IMR-90 (cell line): Measurements from ENCODE around the gene SURF6. TPM values are rescaled to one million over a fixed set of nuclear protein-coding genes. Genes with fewer than 3 reads are reported as not detected.

ENCODE experiments used
- ATAC-seq: fragments of 200-7000 bp; cut with Tn5 transposase; 2 replicates; pipeline ENCODE4 v1.9.1; 2020; ENCODE audit warnings: low read depth, mild to moderate bottlenecking, moderate library complexity
- BruUV-seq: library from RNA; stranded (reverse); fragments of 400-500 nt; replicated peaks from 2 replicates; lab custom pipeline; 2021; lab: Mats Ljungman, UMichigan
- CTCF ChIA-PET: fragments of 300-600 bp; formaldehyde crosslinking; extraction: SDS; loops from one replicate; lab custom pipeline; 2021; ENCODE audit warnings: antibody characterized with exemption; lab: Yijun Ruan, JAX
- POLR2A ChIA-PET: fragments of 300-600 bp; sonication (Branson Sonifier 250); formaldehyde crosslinking; loops from one replicate; lab custom pipeline; 2022; ENCODE audit warnings: antibody characterized with exemption; ENCODE audit not compliant: unreplicated experiment; lab: Charles Lee
- DNase-seq: peaks from one replicate; pipeline ENCODE4 v3.0.0; 2013
- H2AFZ ChIP-seq: replicated peaks from 2 replicates; pipeline ENCODE3; 2013; ENCODE audit warnings: low read length, mild to moderate bottlenecking; ENCODE audit not compliant: poor library complexity
- H2AK5ac ChIP-seq: 2 replicates; pipeline ENCODE4 v1.6.1; 2013; ENCODE audit warnings: low read depth, low read length, inconsistent platforms
- H2AK9ac ChIP-seq: replicated peaks from 2 replicates; pipeline ENCODE3; 2013; ENCODE audit warnings: mild to moderate bottlenecking, low read depth, low read length, moderate library complexity; ENCODE audit not compliant: poor library complexity
- H2BK120ac ChIP-seq: 2 replicates; pipeline ENCODE4 v1.6.1; 2013; ENCODE audit warnings: low read depth, low read length, inconsistent platforms
- H2BK15ac ChIP-seq: 3 replicates; pipeline ENCODE4 v1.6.1; 2013; ENCODE audit warnings: low read depth, low read length, inconsistent platforms
- H2BK20ac ChIP-seq: 2 replicates; pipeline ENCODE4 v1.6.1; 2013; ENCODE audit warnings: low read depth, mild to moderate bottlenecking, inconsistent platforms, low read length, moderate library complexity
- H2BK5ac ChIP-seq: 2 replicates; pipeline ENCODE4 v1.6.1; 2013; ENCODE audit warnings: mild to moderate bottlenecking, low read depth, low read length, inconsistent platforms; ENCODE audit not compliant: poor library complexity, severe bottlenecking
- H3K14ac ChIP-seq: replicated peaks from 2 replicates; pipeline ENCODE4 v1.6.1; 2013; ENCODE audit warnings: low read depth, low read length, inconsistent platforms
- H3K18ac ChIP-seq: 2 replicates; pipeline ENCODE4 v1.6.1; 2013; ENCODE audit warnings: low read depth, low read length, control low read depth
- H3K23ac ChIP-seq: 2 replicates; pipeline ENCODE4 v1.6.1; 2013; ENCODE audit warnings: low read depth, low read length, inconsistent platforms
- H3K27ac ChIP-seq: 2 replicates; pipeline ENCODE4 v1.5.1; 2013; ENCODE audit warnings: mild to moderate bottlenecking, control low read depth, low read length; ENCODE audit not compliant: insufficient read depth
- H3K27me3 ChIP-seq: 2 replicates; pipeline ENCODE4 v1.6.1; 2013; ENCODE audit warnings: low read length; ENCODE audit not compliant: control insufficient read depth, insufficient read depth
- H3K36me3 ChIP-seq: 2 replicates; pipeline ENCODE4 v1.6.1; 2013; ENCODE audit warnings: low read length, mixed read lengths; ENCODE audit not compliant: control insufficient read depth, insufficient read depth
- H3K4ac ChIP-seq: 2 replicates; pipeline ENCODE4 v1.6.1; 2013; ENCODE audit warnings: low read depth, low read length, inconsistent platforms
- H3K4me1 ChIP-seq: 2 replicates; pipeline ENCODE4 v1.6.1; 2013; ENCODE audit warnings: low read length, mixed read lengths; ENCODE audit not compliant: control insufficient read depth, insufficient read depth
- H3K4me2 ChIP-seq: 2 replicates; pipeline ENCODE4 v1.6.1; 2013; ENCODE audit warnings: low read depth, mild to moderate bottlenecking, control low read depth, low read length, moderate library complexity
- H3K4me3 ChIP-seq: 2 replicates; pipeline ENCODE4 v1.5.1; 2013; ENCODE audit warnings: low read depth, mild to moderate bottlenecking, control low read depth, low read length, moderate library complexity; ENCODE audit not compliant: insufficient read depth
- H3K56ac ChIP-seq: 2 replicates; pipeline ENCODE4 v1.6.1; 2013; ENCODE audit warnings: low read length, inconsistent platforms; ENCODE audit not compliant: insufficient read depth; ENCODE audit errors: extremely low read depth
- H3K79me1 ChIP-seq, 2 experiments: 2 replicates each; pipeline ENCODE4 v1.6.1; 2013; ENCODE audit warnings: low read length in 2 of 2, inconsistent platforms in 1 of 2, low read depth in 1 of 2
- H3K9ac ChIP-seq: 2 replicates; pipeline ENCODE4 v1.6.1; 2013; ENCODE audit warnings: low read depth, low read length, control low read depth
- H3K9me1 ChIP-seq: 2 replicates; pipeline ENCODE4 v1.6.1; 2013; ENCODE audit warnings: low read length, inconsistent platforms; ENCODE audit not compliant: insufficient read depth
- H3K9me3 ChIP-seq: 2 replicates; pipeline ENCODE4 v1.6.1; 2013; ENCODE audit warnings: low read length; ENCODE audit not compliant: control insufficient read depth, insufficient read depth
- H4K20me1 ChIP-seq: 2 replicates; pipeline ENCODE4 v1.6.1; 2013; ENCODE audit warnings: low read length, inconsistent platforms; ENCODE audit not compliant: insufficient read depth
- H4K5ac ChIP-seq: 2 replicates; pipeline ENCODE4 v1.6.1; 2013; ENCODE audit warnings: mild to moderate bottlenecking, low read depth, low read length, control low read depth
- H4K8ac ChIP-seq, 2 experiments: 2 replicates each; pipeline ENCODE4 v1.6.1; 2013; ENCODE audit warnings: low read depth in 2 of 2, low read length in 2 of 2, control low read depth in 1 of 2, inconsistent platforms in 1 of 2
- H4K91ac ChIP-seq: 2 replicates; pipeline ENCODE4 v1.6.1; 2013; ENCODE audit warnings: low read depth, low read length, inconsistent platforms; ENCODE audit not compliant: insufficient read depth
- CEBPB ChIP-seq: IDR thresholded peaks from 2 replicates; pipeline ENCODE4 v1.6.1; 2012; ENCODE audit warnings: low read depth, low read length, improper control_type of control experiment
- FOS ChIP-seq: fragments of 150-350 bp; IDR thresholded peaks from 2 replicates; pipeline ENCODE4 v1.6.1; 2016; ENCODE audit warnings: low read depth, low read length
- MAFK ChIP-seq: IDR thresholded peaks from 2 replicates; pipeline ENCODE4 v1.6.1; 2012; ENCODE audit warnings: low read depth, low read length, improper control_type of control experiment
- MAZ ChIP-seq: IDR thresholded peaks from 2 replicates; pipeline ENCODE4 v1.6.1; 2012; ENCODE audit warnings: low read depth, mild to moderate bottlenecking, low read length, improper control_type of control experiment, moderate library complexity, borderline replicate concordance
- RAD21 ChIP-seq: IDR thresholded peaks from 2 replicates; pipeline ENCODE4 v1.6.1; 2012; ENCODE audit warnings: low read length, improper control_type of control experiment
- RCOR1 ChIP-seq: IDR thresholded peaks from 2 replicates; pipeline ENCODE4 v1.6.1; 2012; ENCODE audit warnings: mild to moderate bottlenecking, low read length, improper control_type of control experiment; ENCODE audit not compliant: insufficient replicate concordance
- SMC3 ChIP-seq: fragments of 150-350 bp; IDR thresholded peaks from 2 replicates; pipeline ENCODE4 v1.6.1; 2016; ENCODE audit warnings: low read depth, mild to moderate bottlenecking, antibody characterized with exemption, low read length, moderate library complexity
- WGBS, 2 experiments: methylation state at CpG; one replicate each; pipeline versions ENCODE4 v1.1.5 to v1.1.7; 2013; ENCODE audit warnings: missing lambda C conversion rate in 2 of 2; ENCODE audit not compliant: insufficient read length in 1 of 2; ENCODE audit errors: extremely low coverage in 2 of 2; 5-methylcytosine and 5-hydroxymethylcytosine counted together
- dilution Hi-C: fragments of 300-500 bp; cut with HindIII; formaldehyde crosslinking; loops from one replicate; pipeline ENCODE4 v1.14.3; 2018; ENCODE audit warnings: low sequenced_read_pairs; ENCODE audit not compliant: unreplicated experiment
- in situ Hi-C: fragments of 300-500 bp; cut with MboI; formaldehyde crosslinking; loops from 3 replicates; pipeline ENCODE4 v1.14.3; 2019; ENCODE audit warnings: low sequenced_read_pairs, inconsistent platforms, mixed read lengths
- intact Hi-C: fragments of 100-400 bp; cut with micrococcal nuclease; formaldehyde crosslinking; loops from 2 replicates; pipeline ENCODE4 v1.10.0; 2022
- polyA plus RNA-seq, 3 experiments: library from polyadenylated mRNA; depleted of rRNA; stranded (reverse); fragments of >200 nt; gene quantifications; 2 replicates each; pipeline ENCODE4 v1.2.3, GENCODE V29; 2012; ENCODE audit warnings: low replicate concordance in 1 of 3
- total RNA-seq: library from RNA; depleted of rRNA; stranded (reverse); fragments of >200 nt; gene quantifications from 2 replicates; pipeline ENCODE4 v1.2.3, GENCODE V29; 2012
- TF ChIP-seq, protein P1 (sequence below): conservative IDR thresholded peaks from 2 replicates; pipeline ENCODE4 v1.5.1; 2012; ENCODE audit warnings: mild to moderate bottlenecking, low read depth, low read length, improper control_type of control experiment

The SURF6 gene
- total and polyA plus RNA-seq, 2 of the 4 experiments (the other 2 are of a cell fraction) = 6.1 to 12.8 TPM

DNA sequence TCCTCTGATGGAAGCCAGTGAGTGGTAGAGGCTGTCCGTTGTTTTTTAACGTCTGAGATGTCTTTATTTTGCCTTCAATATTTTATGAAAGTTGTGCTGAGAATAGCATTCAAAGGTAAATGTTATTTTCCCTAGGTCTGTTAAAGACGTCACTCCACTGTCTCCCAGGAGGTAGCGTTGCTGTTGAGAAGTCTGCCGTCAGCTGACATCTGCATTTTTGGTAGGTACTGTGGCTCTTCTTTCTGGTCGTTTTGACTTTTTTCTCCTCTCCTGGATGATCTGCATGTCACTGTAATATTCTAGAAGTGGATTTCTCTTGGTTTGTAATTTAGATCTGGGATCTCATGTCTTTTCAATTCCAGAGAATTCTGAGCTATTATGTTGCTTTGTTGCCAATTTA, 26.4 kb downstream of the SURF6 start:
- Histone ChIP-seq H3K56ac (no peak overlapping the region), H2AK9ac (no peak overlapping the region), H3K9me1 (no peaks in the 10 kb centered on the region), H3K4me3 (no peak overlapping the region), H2BK15ac (no peak overlapping the region), H3K9ac (no peak overlapping the region), H2BK5ac (no peak overlapping the region), H3K36me3 (no peaks in the 10 kb centered on the region), H3K4me2 (no peak overlapping the region), H3K14ac (no peak overlapping the region), H2BK20ac (no peak overlapping the region), H4K5ac (no peak overlapping the region), H3K9me3 (0 out of 2 replicates have a peak, but pooled peaks cover 1% of the 10 kb centered on the region), H3K4me1 (no peaks in the 10 kb centered on the region), H4K20me1 (no peaks in the 10 kb centered on the region), H3K23ac (no peak overlapping the region), H3K27me3 (peaks cover 2% of the 10 kb centered on the region; the same call in 1 of the 2 replicates), H2AK5ac (no peak overlapping the region), H4K8ac (no peak overlapping the region), H4K91ac (no peak overlapping the region), H3K27ac (no peak overlapping the region), H3K4ac (no peak overlapping the region), H3K18ac (no peak overlapping the region), H3K79me1 (no peaks in the 10 kb centered on the region), H2BK120ac (no peak overlapping the region), H2AFZ (no peak overlapping the region)
- dilution Hi-C loops = no loop called here
- intact Hi-C loops = no loop called here
- in situ Hi-C loops = no loop called here
- no peak for ATAC-seq
- TF ChIP-seq SMC3 (no peak), RCOR1 (no peak), FOS (no peak), MAZ (no peak), CEBPB (no peak), RAD21 (no peak), MAFK (no peak)
- TF ChIP-seq, protein P1, sequence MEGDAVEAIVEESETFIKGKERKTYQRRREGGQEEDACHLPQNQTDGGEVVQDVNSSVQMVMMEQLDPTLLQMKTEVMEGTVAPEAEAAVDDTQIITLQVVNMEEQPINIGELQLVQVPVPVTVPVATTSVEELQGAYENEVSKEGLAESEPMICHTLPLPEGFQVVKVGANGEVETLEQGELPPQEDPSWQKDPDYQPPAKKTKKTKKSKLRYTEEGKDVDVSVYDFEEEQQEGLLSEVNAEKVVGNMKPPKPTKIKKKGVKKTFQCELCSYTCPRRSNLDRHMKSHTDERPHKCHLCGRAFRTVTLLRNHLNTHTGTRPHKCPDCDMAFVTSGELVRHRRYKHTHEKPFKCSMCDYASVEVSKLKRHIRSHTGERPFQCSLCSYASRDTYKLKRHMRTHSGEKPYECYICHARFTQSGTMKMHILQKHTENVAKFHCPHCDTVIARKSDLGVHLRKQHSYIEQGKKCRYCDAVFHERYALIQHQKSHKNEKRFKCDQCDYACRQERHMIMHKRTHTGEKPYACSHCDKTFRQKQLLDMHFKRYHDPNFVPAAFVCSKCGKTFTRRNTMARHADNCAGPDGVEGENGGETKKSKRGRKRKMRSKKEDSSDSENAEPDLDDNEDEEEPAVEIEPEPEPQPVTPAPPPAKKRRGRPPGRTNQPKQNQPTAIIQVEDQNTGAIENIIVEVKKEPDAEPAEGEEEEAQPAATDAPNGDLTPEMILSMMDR = no peak
- no peak for DNase-seq
- no CpG with 5 or more reads among the region's 6 CpGs for WGBS, 2 experiments
- ChIA-PET POLR2A (no interaction called here), CTCF (no interaction called here)
- BruUV-seq = no TSS peak
